Measurements from ENCODE around the gene ATP8B4. TPM values are rescaled to one million over a fixed set of nuclear protein-coding genes. Genes with fewer than 3 reads are reported as not detected.

The ATP8B4 gene
- total and polyA plus RNA-seq, 12 donors = 0.39 to 5.3 (median 1.6) TPM

- ATAC-seq (no peak), DNase-seq (no peak)
- no peaks in the 10 kb centered on the region for H3K27me3 ChIP-seq
- 61 to 75% methylated on average over 1 of the region's 1 CpG for WGBS, 2 donors
- H3K4me1 ChIP-seq = no peaks in the 10 kb centered on the region
- no peaks in the 10 kb centered on the region for H3K36me3 ChIP-seq
- no peak overlapping the region for H3K27ac ChIP-seq
- TF ChIP-seq CTCF (IDR thresholded peaks at IDR 0.05) = no peak
- H3K4me3 ChIP-seq = no peak overlapping the region
- no peaks in the 10 kb centered on the region for H3K9me3 ChIP-seq
- intact Hi-C loops (cut with DNase I) = no loop called here
Observed at GRCh38 chr15:50075319-50075718, 43.7 kb downstream of the ATP8B4 start.

GRCh38 chr15:50071551-50072258 lies 47.3 kb downstream of the ATP8B4 start:
- no peak for DNase-seq
- intact Hi-C loops (cut with DNase I) = no loop called here
- no peaks in the 10 kb centered on the region for H3K36me3 ChIP-seq
- no peak for TF ChIP-seq CTCF (IDR thresholded peaks at IDR 0.05)
- H3K9me3 ChIP-seq = no peaks in the 10 kb centered on the region
- H3K4me3 ChIP-seq = no peak overlapping the region
- no peaks in the 10 kb centered on the region for H3K27me3 ChIP-seq
- no peak overlapping the region for H3K27ac ChIP-seq
- H3K4me1 ChIP-seq = peaks cover 0 to 12% (median 0%) of the 10 kb centered on the region in 9 donors
- 92% methylated on average over 1 of the region's 1 CpG for WGBS, 2 donors
- ATAC-seq = no peak

GRCh38 chr15:50068016-50068415 lies 51.0 kb downstream of the ATP8B4 start:
- DNase-seq = no peak
- 78 to 88% methylated on average over 3 of the region's 3 CpGs for WGBS, 2 donors
- no peak for TF ChIP-seq CTCF (IDR thresholded peaks at IDR 0.05)

GRCh38 chr15:50067254-50067653 lies 51.8 kb downstream of the ATP8B4 start:
- no peaks in the 10 kb centered on the region for H3K27me3 ChIP-seq
- no peak for DNase-seq
- H3K9me3 ChIP-seq = no peaks in the 10 kb centered on the region
- 50 to 55% methylated on average over 1 of the region's 1 CpG for WGBS, 2 donors
- H3K4me1 ChIP-seq = peaks cover 0 to 40% (median 0%) of the 10 kb centered on the region in 9 donors
- no peaks in the 10 kb centered on the region for H3K36me3 ChIP-seq
- peak overlapping the region in 1 of 10 donors; percentile 32 for H3K27ac ChIP-seq
- no peak for ATAC-seq
- no peak for TF ChIP-seq CTCF (IDR thresholded peaks at IDR 0.05)
- intact Hi-C loops (cut with DNase I) = no loop called here
- no peak overlapping the region for H3K4me3 ChIP-seq

More at GRCh38 chr15:50068016-50068415, 51.0 kb downstream of the ATP8B4 start:
- intact Hi-C loops (cut with DNase I) = no loop called here
- Histone ChIP-seq H3K27me3 (no peaks in the 10 kb centered on the region), H3K4me1 (peaks cover 0 to 40% (median 0%) of the 10 kb centered on the region in 9 donors), H3K36me3 (no peaks in the 10 kb centered on the region), H3K27ac (no peak overlapping the region), H3K9me3 (no peaks in the 10 kb centered on the region), H3K4me3 (no peak overlapping the region)
- ATAC-seq = no peak
